Ectodermal cell (in vitro differentiated cells): ENCODE data around the gene FOXJ3.

ENCODE experiments used
- H3K27ac ChIP-seq: 2 replicates; pipeline ENCODE4 v1.7.0; 2013; ENCODE audit warnings: mild to moderate bottlenecking, low read depth, low read length; ENCODE audit not compliant: insufficient read depth, poor library complexity, severe bottlenecking
- H3K27me3 ChIP-seq: 2 replicates; pipeline ENCODE4 v1.7.0; 2013; ENCODE audit warnings: mild to moderate bottlenecking, low read length; ENCODE audit not compliant: insufficient read depth, control insufficient read depth, poor library complexity, severe bottlenecking
- H3K36me3 ChIP-seq: one replicate; pipeline ENCODE4 v1.7.0; 2013; ENCODE audit warnings: low read length; ENCODE audit not compliant: control insufficient read depth, insufficient read depth
- H3K4me1 ChIP-seq: one replicate; pipeline ENCODE4 v1.7.0; 2013; ENCODE audit warnings: low read length; ENCODE audit not compliant: control insufficient read depth, insufficient read depth
- H3K4me3 ChIP-seq: 2 replicates; pipeline ENCODE4 v1.7.0; 2013; ENCODE audit warnings: low read depth, low read length, control low read depth; ENCODE audit not compliant: insufficient read depth
- H3K9me3 ChIP-seq: 2 replicates; pipeline ENCODE4 v1.7.0; 2013; ENCODE audit warnings: mild to moderate bottlenecking, low read length, moderate library complexity; ENCODE audit not compliant: control insufficient read depth
- WGBS, 2 experiments: methylation state at CpG; one replicate each; pipeline ENCODE4 v1.1.7; 2013; ENCODE audit warnings: missing lambda C conversion rate in 2 of 2; 5-methylcytosine and 5-hydroxymethylcytosine counted together

The FOXJ3 gene

DNA sequence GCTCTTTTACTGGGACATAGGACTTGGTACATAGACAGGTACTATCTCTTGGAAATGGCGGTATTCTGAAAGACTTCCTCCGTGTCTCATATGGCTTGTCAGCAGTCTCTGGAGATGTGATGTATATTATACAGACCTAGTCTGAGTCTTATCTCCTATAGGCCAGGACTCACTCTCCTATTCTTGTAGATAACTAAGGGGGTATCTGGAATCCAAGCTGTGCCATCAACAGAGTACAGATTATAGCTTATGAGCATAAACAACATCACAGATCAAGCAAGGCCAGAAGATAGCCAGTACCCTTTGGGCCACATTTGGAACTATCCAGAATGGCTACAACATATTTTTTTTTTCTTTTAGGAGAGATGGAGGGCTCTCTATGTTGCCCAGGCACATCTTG lies 29.5 kb upstream of the FOXJ3 start:
- WGBS, 2 experiments, result 87 to 95% methylated on average over 2 of the region's 2 CpGs
- H3K27ac ChIP-seq, result no peak overlapping the region
- H3K36me3 ChIP-seq, result no peaks in the 10 kb centered on the region

DNA sequence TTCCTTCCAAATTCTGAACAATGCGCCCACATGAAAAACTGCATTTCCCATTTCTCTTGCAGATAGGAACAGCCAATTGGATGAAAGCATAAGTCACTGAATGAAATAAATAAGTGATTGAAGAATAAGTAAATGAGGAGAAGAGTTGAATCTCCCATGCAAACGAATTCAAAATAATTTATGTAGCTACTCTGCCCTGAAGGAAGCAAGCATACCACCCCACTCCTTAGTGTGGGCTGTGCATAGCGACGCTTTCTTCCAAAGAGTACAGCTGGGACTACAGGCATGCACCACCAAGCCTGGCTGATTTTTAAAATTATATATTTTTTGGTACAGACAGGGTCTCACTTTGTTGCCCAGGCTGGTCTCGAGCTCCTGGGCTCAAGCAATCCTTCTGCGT lies 29.1 kb upstream of the FOXJ3 start:
- WGBS, 2 experiments, result 89 to 90% methylated on average over 6 of the region's 6 CpGs
- Histone ChIP-seq H3K4me1 (no peaks in the 10 kb centered on the region), H3K27ac (no peak overlapping the region), H3K36me3 (no peaks in the 10 kb centered on the region), H3K27me3 (peaks cover 5% of the 10 kb centered on the region), H3K9me3 (no peaks in the 10 kb centered on the region), H3K4me3 (no peak overlapping the region)

More for the DNA sequence above, 29.5 kb upstream of the FOXJ3 start:
- Histone ChIP-seq H3K4me1 (no peaks in the 10 kb centered on the region), H3K9me3 (no peaks in the 10 kb centered on the region), H3K27me3 (peaks cover 5% of the 10 kb centered on the region), H3K4me3 (no peak overlapping the region)

DNA sequence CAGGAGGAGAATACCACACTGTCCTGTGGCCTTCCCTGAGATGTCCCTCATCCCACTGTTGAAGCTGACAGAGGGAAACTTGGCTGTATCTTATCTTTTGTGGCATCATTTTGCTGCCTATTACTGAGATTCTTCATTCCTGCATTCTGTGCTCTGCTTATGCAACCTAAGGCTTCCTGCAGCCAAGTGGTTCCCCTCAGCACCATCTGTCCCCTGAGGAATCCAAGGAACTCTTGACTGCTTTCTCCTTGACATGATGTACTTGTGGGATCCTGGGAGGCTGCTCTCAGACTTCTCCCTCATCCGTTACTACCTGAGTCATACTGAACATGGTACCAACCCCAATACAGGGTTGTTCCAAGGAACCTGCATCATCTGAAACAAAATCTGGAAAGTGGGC lies 24.4 kb upstream of the FOXJ3 start:
- WGBS, 2 experiments, result 90 to 100% methylated on average over 1 of the region's 1 CpG
- Histone ChIP-seq H3K27me3 (peaks cover 5% of the 10 kb centered on the region), H3K4me1 (no peaks in the 10 kb centered on the region), H3K9me3 (no peaks in the 10 kb centered on the region), H3K36me3 (no peaks in the 10 kb centered on the region), H3K27ac (no peak overlapping the region), H3K4me3 (no peak overlapping the region)

DNA sequence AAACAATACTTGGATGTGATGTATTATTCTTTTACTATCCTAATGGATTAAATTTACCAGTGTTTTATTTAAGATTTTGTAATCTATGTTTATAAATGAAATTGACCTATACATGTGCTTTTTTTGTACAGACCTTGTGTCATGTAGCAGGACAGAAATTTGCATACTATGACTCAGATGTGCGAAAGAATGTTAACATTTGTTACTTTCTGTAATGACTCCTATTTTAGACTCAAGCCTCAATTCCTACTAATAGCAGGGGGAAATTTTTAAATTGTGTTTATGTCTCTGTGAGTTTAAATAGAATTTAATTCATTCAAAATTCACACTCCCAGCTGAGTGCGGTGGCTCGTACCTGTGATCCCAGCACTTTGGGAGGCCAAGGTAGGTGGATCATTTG lies 23.8 kb upstream of the FOXJ3 start:
- Histone ChIP-seq H3K27ac (no peak overlapping the region), H3K36me3 (no peaks in the 10 kb centered on the region), H3K9me3 (no peaks in the 10 kb centered on the region), H3K4me1 (no peaks in the 10 kb centered on the region), H3K27me3 (peaks cover 5% of the 10 kb centered on the region), H3K4me3 (no peak overlapping the region)
- 60 to 96% methylated on average over 2 to 3 of the region's 3 CpGs for WGBS, 2 experiments

DNA sequence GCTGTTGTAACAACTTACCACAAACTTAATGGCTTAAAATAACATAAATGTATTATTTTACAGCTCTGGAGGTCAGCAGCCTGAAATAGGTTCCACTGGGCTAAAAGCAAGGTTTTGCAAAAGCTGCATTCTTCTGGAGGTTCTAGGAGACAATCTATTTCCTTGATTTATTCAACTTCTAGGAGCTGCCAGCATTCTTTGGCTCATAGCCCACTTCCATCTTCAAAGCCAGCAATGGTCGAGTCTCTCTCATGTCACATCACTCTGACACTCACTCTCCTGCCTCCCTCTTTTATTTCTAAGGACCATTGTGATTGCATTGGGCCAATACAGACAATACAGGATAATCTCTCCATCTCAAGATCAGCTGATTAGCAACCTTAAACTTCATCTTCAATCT lies 15.1 kb upstream of the FOXJ3 start:
- H3K27ac ChIP-seq, result no peak overlapping the region
- no peaks in the 10 kb centered on the region for H3K9me3 ChIP-seq
- WGBS, 2 experiments, result 55 to 59% methylated on average over 1 of the region's 1 CpG

DNA sequence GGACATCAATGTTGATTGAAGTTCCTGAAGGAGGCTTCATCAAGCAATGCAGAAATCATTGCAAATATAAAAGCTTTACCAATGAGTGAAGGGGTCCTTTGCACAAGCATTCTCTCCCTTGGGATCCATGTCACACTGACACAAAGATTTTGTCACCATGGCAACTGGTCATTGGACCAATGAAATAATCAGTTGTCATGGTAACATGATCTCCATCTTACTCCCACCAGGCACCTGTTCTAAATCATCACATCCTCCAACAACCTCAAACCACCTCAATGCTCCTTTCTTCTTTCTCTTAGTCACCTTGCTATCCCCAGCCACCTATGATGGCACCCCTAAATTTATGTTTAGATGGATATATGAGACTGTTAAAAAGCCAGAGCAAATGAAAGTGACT lies 13.5 kb upstream of the FOXJ3 start:
- Histone ChIP-seq H3K9me3 (no peaks in the 10 kb centered on the region), H3K27ac (no peak overlapping the region)

More for the DNA sequence above, 15.1 kb upstream of the FOXJ3 start:
- Histone ChIP-seq H3K36me3 (no peaks in the 10 kb centered on the region), H3K4me3 (no peak overlapping the region), H3K4me1 (no peaks in the 10 kb centered on the region), H3K27me3 (no peaks in the 10 kb centered on the region)

DNA sequence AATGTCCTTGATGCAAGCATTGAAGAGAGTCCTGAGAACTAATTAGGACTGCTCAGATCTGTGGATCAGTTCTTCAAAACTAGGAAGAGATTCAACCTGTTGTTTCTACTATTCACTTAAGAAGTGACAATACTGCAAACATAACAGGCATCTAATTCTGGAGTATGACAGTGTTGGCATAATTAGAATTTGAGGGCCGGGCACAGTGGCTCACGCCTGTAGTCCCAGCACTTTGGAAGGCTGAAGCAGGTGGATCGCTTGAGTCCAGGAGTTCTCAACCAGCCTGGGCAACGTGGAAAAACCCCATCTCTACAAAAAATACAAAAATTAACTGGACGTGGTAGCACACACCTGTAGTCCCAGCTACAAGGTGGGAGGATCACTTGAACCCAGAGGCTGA lies 8.0 kb upstream of the FOXJ3 start:
- no peaks in the 10 kb centered on the region for H3K9me3 ChIP-seq

More for the DNA sequence above, 13.5 kb upstream of the FOXJ3 start:
- Histone ChIP-seq H3K36me3 (no peaks in the 10 kb centered on the region), H3K4me1 (no peaks in the 10 kb centered on the region), H3K4me3 (no peak overlapping the region), H3K27me3 (no peaks in the 10 kb centered on the region)

DNA sequence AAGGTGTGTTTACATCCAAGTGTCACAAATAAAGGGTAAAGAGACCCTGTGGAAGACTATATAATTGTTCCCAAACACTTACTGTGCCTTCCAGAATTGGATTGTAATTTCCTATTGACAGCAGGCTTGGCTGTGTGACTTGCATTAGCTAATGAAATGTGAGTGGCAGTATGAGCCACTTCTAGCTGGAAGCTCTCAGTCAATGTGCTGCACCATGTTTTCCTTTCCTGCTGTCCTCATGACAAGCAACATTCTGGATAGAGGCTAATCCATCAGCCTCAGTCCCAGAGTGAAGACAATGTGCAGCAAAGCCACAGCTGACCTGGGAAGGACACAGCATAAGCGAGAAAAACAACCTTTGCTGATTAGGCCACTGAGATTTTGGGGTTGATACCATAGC lies 5.9 kb upstream of the FOXJ3 start:
- Histone ChIP-seq H3K4me1 (peaks cover 15% of the 10 kb centered on the region), H3K4me3 (no peak overlapping the region), H3K27ac (no peak overlapping the region), H3K27me3 (peaks cover 3% of the 10 kb centered on the region), H3K36me3 (no peaks in the 10 kb centered on the region), H3K9me3 (no peaks in the 10 kb centered on the region)
- 79 to 88% methylated on average over 1 of the region's 1 CpG for WGBS, 2 experiments

More for the DNA sequence above, 8.0 kb upstream of the FOXJ3 start:
- Histone ChIP-seq H3K36me3 (no peaks in the 10 kb centered on the region), H3K27me3 (peaks cover 3% of the 10 kb centered on the region), H3K27ac (no peak overlapping the region), H3K4me1 (peaks cover 10% of the 10 kb centered on the region), H3K4me3 (no peak overlapping the region)
- WGBS, 2 experiments, result 84 to 85% methylated on average over 5 of the region's 5 CpGs

DNA sequence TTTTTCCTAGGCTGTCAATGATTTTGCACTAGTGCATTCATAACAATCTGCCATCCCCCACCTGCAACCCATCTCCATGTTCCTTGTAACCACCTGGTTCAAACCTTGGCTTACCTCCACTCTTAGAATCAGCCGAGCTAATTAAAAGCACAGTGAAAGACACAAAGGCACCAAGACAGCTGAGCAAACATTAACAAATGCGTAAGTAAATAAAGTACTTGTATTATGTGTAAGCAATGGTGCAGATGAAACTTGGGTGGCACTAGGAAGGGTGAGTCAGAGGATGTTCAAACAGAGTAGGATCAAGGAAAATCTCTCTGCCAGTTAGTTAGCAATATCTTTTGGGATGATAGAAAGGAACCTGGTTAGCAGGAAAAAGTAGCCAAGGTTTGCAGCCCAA lies 5.1 kb upstream of the FOXJ3 start:
- Histone ChIP-seq H3K4me3 (no peak overlapping the region), H3K36me3 (no peaks in the 10 kb centered on the region), H3K27me3 (peaks cover 3% of the 10 kb centered on the region), H3K4me1 (peaks cover 15% of the 10 kb centered on the region), H3K9me3 (no peaks in the 10 kb centered on the region), H3K27ac (no peak overlapping the region)
- 63 to 67% methylated on average over 2 of the region's 2 CpGs for WGBS, 2 experiments

DNA sequence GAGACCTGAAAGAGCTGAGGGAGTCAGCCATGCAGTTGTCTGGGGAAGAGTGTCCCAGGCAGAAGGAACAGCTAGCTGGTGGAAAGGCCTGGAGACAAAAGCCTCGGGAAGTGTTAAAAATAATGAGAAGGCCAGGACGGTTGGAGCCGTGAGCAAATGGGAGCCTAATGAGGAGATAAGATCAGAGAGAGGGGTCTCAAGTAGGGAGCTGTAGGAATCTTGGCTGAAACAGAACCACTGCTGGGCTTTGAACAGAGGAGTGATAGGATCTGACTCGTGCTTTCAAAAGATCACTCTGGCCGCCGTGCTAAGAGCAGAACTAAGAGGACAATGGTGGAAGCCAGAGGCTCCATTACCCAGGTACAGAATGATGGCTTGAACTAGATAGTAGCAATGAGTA lies 1.9 kb upstream of the FOXJ3 start:
- H3K9me3 ChIP-seq, result no peaks in the 10 kb centered on the region
- no peaks in the 10 kb centered on the region for H3K27me3 ChIP-seq
- H3K4me3 ChIP-seq, result no peak overlapping the region
- WGBS, 2 experiments, result 66 to 78% methylated on average over 6 of the region's 6 CpGs
- no peak overlapping the region for H3K27ac ChIP-seq
- no peaks in the 10 kb centered on the region for H3K36me3 ChIP-seq
- H3K4me1 ChIP-seq, result peaks cover 15% of the 10 kb centered on the region
